SHP77 treated with DMSO at 0.1 percent for 48 hours (cell line): ENCODE data around the gene PLEKHM3.

Experiments used
- DNase-seq: peaks from one replicate; lab custom pipeline; 2025; lab: John Stamatoyannopoulos, UW

PLEKHM3 gene

GRCh38 chr2:207887500-207887899 is 137.8 kb downstream of the PLEKHM3 start:
- DNase-seq, result no peak

- no peak for DNase-seq
Measured at GRCh38 chr2:207885010-207885409, 140.3 kb downstream of the PLEKHM3 start.

GRCh38 chr2:207884127-207884526 is 141.2 kb downstream of the PLEKHM3 start:
- no peak for DNase-seq

GRCh38 chr2:207883002-207883780 is 142.1 kb downstream of the PLEKHM3 start:
- no peak for DNase-seq

GRCh38 chr2:207881902-207882301 is 143.4 kb downstream of the PLEKHM3 start:
- no peak for DNase-seq

- no peak for DNase-seq
Measured at GRCh38 chr2:207879536-207879935, 145.8 kb downstream of the PLEKHM3 start.

GRCh38 chr2:207876842-207877535 is 148.3 kb downstream of the PLEKHM3 start:
- DNase-seq, result no peak

GRCh38 chr2:207875473-207876212 is 149.7 kb downstream of the PLEKHM3 start:
- no peak for DNase-seq

GRCh38 chr2:207873794-207874193 is 151.5 kb downstream of the PLEKHM3 start:
- DNase-seq, result no peak

GRCh38 chr2:207871911-207872310 is 153.4 kb downstream of the PLEKHM3 start:
- DNase-seq, result no peak

GRCh38 chr2:207871506-207871905 is 153.8 kb downstream of the PLEKHM3 start:
- no peak for DNase-seq

GRCh38 chr2:207870814-207871213 is 154.5 kb downstream of the PLEKHM3 start:
- no peak for DNase-seq

- DNase-seq, result no peak
Measured at GRCh38 chr2:207869784-207870778, 155.2 kb downstream of the PLEKHM3 start.

GRCh38 chr2:207868855-207869596 is 156.3 kb downstream of the PLEKHM3 start:
- no peak for DNase-seq

- no peak for DNase-seq
Measured at GRCh38 chr2:207867905-207868304, 157.4 kb downstream of the PLEKHM3 start.

GRCh38 chr2:207867056-207867455 is 158.3 kb downstream of the PLEKHM3 start:
- DNase-seq, result no peak

- no peak for DNase-seq
Measured at GRCh38 chr2:207865210-207865609, 160.1 kb downstream of the PLEKHM3 start.

- no peak for DNase-seq
Measured at GRCh38 chr2:207863345-207863744, 162.0 kb downstream of the PLEKHM3 start.

- no peak for DNase-seq
Measured at GRCh38 chr2:207861789-207862188, 163.5 kb downstream of the PLEKHM3 start.

- no peak for DNase-seq
Measured at GRCh38 chr2:207860685-207861084, 164.6 kb downstream of the PLEKHM3 start.

GRCh38 chr2:207855591-207855990 is 169.7 kb downstream of the PLEKHM3 start:
- DNase-seq, result no peak
